Measurements from ENCODE around the gene HDAC11. TPM values are rescaled to one million over a fixed set of nuclear protein-coding genes. Genes with fewer than 3 reads are reported as not detected.
"Not testable (repeated sequence)": the region's sequence is repeated elsewhere in the genome, so short reads cannot be mapped to it uniquely, and the experiment has no call there.

The HDAC11 gene
- total RNA-seq, 1 donor from 2014 or later, result 0.96 TPM

GRCh38 chr3:13491206-13491974 lies 11.3 kb downstream of the HDAC11 start:
- intact Hi-C loops (cut with micrococcal nuclease), result no loop called here

- intact Hi-C loops (cut with micrococcal nuclease), result no loop called here
These were observed 11.9 kb downstream of the HDAC11 start for GRCh38 chr3:13492048-13492447.

GRCh38 chr3:13492976-13493866 lies 13.1 kb downstream of the HDAC11 start:
- intact Hi-C loops (cut with micrococcal nuclease), result no loop called here

- intact Hi-C loops (cut with micrococcal nuclease), result no loop called here
These were observed 13.8 kb downstream of the HDAC11 start for GRCh38 chr3:13493867-13494441.

GRCh38 chr3:13494463-13495350 lies 14.6 kb downstream of the HDAC11 start:
- intact Hi-C loops (cut with micrococcal nuclease), result no loop called here

GRCh38 chr3:13495351-13495813 lies 15.3 kb downstream of the HDAC11 start:
- intact Hi-C loops (cut with micrococcal nuclease), result no loop called here

GRCh38 chr3:13495921-13496723 lies 16.0 kb downstream of the HDAC11 start:
- intact Hi-C loops (cut with micrococcal nuclease), result loop anchor here (1.0 kb wide), 5 partner anchors 48 to 404 kb away; partner anchors contain the start of gene WNT7A

- intact Hi-C loops (cut with micrococcal nuclease), result loop anchor here (1.0 kb wide), 5 partner anchors 47 to 405 kb away; partner anchors contain the start of gene WNT7A
These were observed 16.8 kb downstream of the HDAC11 start for GRCh38 chr3:13496879-13497278.

GRCh38 chr3:13497386-13497785 lies 17.3 kb downstream of the HDAC11 start:
- intact Hi-C loops (cut with micrococcal nuclease), result no loop called here

GRCh38 chr3:13498354-13499060 lies 18.4 kb downstream of the HDAC11 start:
- intact Hi-C loops (cut with micrococcal nuclease), result no loop called here

- intact Hi-C loops (cut with micrococcal nuclease), result not testable (repeated sequence)
These were observed 19.1 kb downstream of the HDAC11 start for GRCh38 chr3:13499246-13499645.

GRCh38 chr3:13500133-13500885 lies 20.2 kb downstream of the HDAC11 start:
- intact Hi-C loops (cut with micrococcal nuclease), result no loop called here

GRCh38 chr3:13501056-13501455 lies 20.9 kb downstream of the HDAC11 start:
- intact Hi-C loops (cut with micrococcal nuclease), result no loop called here

GRCh38 chr3:13501521-13501920 lies 21.4 kb downstream of the HDAC11 start:
- intact Hi-C loops (cut with micrococcal nuclease), result no loop called here

GRCh38 chr3:13501958-13502790 lies 22.1 kb downstream of the HDAC11 start:
- intact Hi-C loops (cut with micrococcal nuclease), result no loop called here

GRCh38 chr3:13502791-13503060 lies 22.6 kb downstream of the HDAC11 start:
- intact Hi-C loops (cut with micrococcal nuclease), result no loop called here

GRCh38 chr3:13504161-13504831 lies 24.2 kb downstream of the HDAC11 start:
- intact Hi-C loops (cut with micrococcal nuclease), result no loop called here

Measured in T-helper 1 cell treated with Interleukin-12 subunit alpha and Interleukin-12 subunit beta and Interleukin-4 antibody, amounts not matched to agents 30 ng/mL and 1 ng/mL, for 36 hours (primary cell).